Loucy (cell line): ENCODE measurements around the gene TMBIM1.

Experiments
- CTCF ChIP-seq: fragments of 200-600 bp; sonication (generic); conservative IDR thresholded peaks from 2 replicates; pipeline ENCODE4 v1.5.1; 2014; ENCODE audit warnings: mild to moderate bottlenecking, antibody characterized with exemption, low read length
- EZH2phosphoT487 ChIP-seq: fragments of 200-600 bp; IDR thresholded peaks from 2 replicates; pipeline ENCODE4 v1.6.1; 2018; ENCODE audit warnings: antibody characterized with exemption, mild to moderate bottlenecking, moderate library complexity, borderline replicate concordance

DNA sequence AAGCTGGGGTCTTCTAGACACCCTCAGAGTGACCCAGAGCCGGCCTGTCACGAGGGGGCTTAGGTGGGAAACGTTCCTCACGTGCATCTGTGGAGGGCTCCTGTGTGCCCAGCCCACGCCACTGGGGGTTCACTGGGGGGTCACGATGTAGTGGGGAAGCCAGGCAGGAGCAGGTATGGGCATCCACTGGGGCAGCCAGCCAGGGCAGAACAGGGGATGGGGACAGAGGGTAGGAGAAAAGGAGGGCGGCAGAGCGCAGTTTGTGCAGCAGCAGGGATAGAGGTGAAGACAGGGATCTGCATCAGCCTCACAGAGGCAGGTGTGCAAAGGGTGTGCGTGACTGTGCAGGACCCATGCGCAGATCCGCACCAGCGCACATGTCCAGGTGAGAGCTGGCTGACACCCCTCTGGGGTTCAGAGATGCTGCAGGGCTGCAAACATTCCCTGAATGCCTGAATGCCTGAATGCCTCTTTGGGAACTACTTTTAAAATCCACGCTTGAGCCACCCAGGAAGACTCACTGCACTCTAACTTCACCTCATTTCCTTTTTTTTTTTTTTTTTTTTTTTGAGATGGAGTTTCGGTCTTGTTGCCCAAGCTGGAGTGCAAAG, 11.9 kb downstream of the TMBIM1 start:
- no peak for TF ChIP-seq CTCF
- no peak for TF ChIP-seq EZH2phosphoT487
